ENCODE measurements around the gene OSCAR.

DNA sequence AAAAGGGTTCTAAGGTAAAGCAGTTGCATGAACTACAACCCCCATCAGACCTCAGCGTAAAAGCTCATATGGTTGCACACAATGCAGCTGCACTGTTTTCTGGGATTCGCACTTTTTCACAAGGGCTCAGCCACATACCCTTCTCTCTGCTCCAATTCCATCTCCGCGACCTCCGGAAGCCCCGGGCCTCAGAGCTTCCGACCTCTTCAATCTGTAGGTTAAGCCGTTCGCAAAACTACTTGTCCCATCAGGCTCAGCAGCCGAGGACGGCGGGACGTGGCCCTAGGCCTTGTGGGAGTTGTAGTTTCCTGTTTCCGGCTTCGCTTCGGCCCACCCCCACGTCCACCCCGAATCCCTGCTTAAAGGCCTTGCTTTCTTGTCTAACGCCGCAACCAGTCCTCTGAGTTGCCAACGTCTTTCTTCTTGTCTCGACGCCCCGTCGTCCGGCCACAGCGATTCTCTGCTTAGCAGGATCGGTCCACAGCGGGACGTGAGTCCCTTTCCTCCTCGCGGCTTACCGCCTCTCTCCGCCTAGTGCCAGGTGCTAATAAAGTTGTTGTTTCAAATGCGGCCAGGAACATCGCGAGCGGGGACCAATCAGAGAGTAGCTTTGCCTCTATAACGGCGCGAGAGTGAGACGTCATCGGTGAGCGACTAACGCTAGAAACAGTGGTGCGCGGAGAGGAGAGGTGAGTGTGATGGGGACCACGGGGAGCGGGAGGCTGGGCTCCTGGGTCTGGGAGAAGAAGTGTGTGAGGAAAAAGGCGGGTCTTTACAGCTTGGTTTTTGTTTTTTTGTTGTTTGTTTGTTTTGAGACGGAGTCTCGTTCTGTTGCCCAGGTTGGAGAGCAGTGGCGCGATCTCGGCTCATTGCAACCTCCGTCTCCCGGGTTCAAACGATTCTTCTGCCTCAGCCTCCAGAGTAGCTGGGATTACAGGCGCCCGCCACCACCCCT, 14.8 kb upstream of the OSCAR start, which contains the start of the genes PRPF31 and TFPT:
- TF ChIP-seq POLR2A (IDR thresholded peaks at IDR 0.05; ENCODE audit: insufficient read depth in 1 of 2, low read depth in 2 of 2, low read length in 2 of 2) (peak; percentile 75 to 87), SMC3 (IDR thresholded peaks at IDR 0.05; ENCODE audit: low read length) (no peak), DNMT3B (CRISPR knock-in tag; conservative IDR thresholded peaks at IDR 0.05) (no peak; the same call in 1 of the 2 replicates), GZF1 (CRISPR knock-in tag; IDR thresholded peaks at IDR 0.05) (no peak), ZNF674 (CRISPR knock-in tag; IDR thresholded peaks at IDR 0.05; ENCODE audit: low read depth) (no peak)
- TF ChIP-seq, protein P1, sequence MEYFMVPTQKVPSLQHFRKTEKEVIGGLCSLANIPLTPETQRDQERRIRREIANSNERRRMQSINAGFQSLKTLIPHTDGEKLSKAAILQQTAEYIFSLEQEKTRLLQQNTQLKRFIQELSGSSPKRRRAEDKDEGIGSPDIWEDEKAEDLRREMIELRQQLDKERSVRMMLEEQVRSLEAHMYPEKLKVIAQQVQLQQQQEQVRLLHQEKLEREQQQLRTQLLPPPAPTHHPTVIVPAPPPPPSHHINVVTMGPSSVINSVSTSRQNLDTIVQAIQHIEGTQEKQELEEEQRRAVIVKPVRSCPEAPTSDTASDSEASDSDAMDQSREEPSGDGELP (IDR thresholded peaks at IDR 0.05; ENCODE audit: borderline replicate concordance, low read depth), result peak; percentile 17; the same call in 1 of the 2 replicates
